Stimulated activated CD4-positive, alpha-beta T cell treated with anti-CD3 and anti-CD28 coated beads, TNF-alpha, amount 100 ng/mL, for 48 hours (primary cell): Measurements from ENCODE around the gene SDK2.
A peak's percentile ranks its signal among the peaks of the same experiment; 100 is the strongest.

ENCODE experiments used
- DNase-seq, 3 donors: peaks; one replicate each; pipeline ENCODE4 v3.0.0-alpha.2; 2020; ENCODE audit warnings: low read depth in 3 of 3

The SDK2 gene, protein sequence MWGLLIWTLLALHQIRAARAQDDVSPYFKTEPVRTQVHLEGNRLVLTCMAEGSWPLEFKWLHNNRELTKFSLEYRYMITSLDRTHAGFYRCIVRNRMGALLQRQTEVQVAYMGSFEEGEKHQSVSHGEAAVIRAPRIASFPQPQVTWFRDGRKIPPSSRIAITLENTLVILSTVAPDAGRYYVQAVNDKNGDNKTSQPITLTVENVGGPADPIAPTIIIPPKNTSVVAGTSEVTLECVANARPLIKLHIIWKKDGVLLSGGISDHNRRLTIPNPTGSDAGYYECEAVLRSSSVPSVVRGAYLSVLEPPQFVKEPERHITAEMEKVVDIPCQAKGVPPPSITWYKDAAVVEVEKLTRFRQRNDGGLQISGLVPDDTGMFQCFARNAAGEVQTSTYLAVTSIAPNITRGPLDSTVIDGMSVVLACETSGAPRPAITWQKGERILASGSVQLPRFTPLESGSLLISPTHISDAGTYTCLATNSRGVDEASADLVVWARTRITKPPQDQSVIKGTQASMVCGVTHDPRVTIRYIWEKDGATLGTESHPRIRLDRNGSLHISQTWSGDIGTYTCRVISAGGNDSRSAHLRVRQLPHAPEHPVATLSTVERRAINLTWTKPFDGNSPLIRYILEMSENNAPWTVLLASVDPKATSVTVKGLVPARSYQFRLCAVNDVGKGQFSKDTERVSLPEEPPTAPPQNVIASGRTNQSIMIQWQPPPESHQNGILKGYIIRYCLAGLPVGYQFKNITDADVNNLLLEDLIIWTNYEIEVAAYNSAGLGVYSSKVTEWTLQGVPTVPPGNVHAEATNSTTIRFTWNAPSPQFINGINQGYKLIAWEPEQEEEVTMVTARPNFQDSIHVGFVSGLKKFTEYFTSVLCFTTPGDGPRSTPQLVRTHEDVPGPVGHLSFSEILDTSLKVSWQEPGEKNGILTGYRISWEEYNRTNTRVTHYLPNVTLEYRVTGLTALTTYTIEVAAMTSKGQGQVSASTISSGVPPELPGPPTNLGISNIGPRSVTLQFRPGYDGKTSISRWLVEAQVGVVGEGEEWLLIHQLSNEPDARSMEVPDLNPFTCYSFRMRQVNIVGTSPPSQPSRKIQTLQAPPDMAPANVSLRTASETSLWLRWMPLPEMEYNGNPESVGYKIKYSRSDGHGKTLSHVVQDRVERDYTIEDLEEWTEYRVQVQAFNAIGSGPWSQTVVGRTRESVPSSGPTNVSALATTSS (N-terminal part only)

DNA sequence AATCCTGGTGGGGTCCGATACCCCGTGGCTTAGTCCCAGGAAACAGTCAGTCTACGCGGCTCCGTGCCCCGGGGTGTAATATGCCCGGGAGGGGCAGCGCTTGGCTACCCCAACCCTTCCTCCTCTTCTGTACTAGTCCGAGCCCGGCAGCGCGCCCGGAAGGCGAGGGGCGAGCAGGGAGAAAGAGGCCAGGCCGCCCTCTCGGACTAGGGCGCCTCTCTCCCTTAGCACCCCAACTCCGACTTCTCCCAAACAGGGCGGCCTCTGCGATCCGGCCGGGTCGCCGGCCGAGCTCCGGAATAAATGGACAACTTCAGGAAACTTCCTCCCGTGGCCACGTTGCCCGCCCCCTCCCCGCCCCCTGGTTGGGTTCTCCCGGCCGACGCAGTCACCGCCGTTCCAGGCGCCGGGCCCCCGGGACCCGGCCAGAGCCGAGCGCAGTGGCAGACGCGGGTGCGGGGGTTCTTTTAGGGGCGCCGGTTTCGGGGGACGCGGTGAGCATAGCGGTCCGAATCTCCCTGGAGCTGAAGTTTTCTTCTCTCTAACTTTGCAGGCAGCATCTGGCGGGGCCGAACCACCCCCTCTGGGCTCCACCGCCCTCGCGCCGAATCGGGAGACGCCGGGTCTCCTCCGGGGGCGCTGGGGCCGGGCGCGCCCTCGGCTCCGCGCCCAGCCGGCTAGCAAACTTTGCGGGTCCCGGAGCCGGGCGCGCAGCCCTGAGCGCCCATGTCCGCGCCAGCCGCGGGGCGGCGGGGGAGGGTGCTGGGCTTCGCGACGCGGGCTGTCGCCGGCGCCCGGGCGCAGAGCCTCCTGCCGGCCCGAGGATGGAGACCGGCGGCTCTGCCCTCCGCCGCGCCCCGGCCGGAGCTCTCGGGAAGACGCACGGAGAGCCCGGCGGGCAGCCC lies at the start of gene SDK2:
SDK2 (minus strand) TSS at position 301 of the 905 bp plus-strand sequence. CDS start 357 bp downstream, outside the sequence.
- DNase-seq, result peak in 1 of 3 donors; percentile 13

DNA sequence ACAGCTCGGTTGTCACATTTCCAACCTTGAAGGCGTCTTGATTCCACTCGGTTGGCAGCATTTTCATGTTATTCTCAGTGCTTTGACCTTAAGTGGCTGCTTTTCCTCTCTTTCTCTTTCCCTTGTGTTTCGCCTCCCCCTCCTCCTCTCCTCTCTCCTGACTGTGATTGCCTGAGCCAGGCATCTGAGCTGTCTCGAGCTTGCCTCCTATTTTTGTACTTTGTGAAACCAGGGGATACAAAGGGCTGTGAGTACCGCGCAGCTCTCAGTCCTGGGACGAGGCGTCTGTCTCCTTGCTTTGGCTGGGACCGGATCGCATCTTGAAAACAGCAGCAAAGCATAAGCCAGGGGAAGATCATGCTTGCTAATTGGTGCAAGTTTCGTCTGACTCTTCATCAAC lies 48.8 kb upstream of the SDK2 start:
- DNase-seq, result no peak

GRCh38 chr17:73691321-73691766 lies 47.1 kb upstream of the SDK2 start:
- DNase-seq, result no peak

DNA sequence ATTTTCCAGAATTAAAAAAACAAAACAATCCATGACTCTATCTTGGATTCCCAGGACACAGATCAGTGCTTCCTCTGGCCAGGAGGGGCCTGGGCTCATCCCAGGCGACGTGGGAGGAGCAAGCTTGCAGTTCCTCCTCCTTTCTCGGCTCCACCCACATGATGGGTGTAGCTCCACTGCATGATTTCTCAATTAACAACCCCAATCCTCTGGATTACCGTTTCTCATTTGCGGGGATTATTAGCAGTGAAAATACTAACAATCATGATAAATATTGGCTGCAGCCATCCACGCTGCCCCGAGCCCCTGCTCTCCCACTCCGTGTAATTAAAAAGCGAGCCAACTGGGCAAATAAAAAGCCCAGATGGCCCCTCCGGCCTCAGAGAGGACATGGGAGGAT lies 46.4 kb upstream of the SDK2 start:
- no peak for DNase-seq

- DNase-seq, result no peak
Observed at GRCh38 chr17:73689596-73690275, 45.5 kb upstream of the SDK2 start.

- DNase-seq, result no peak
Observed at GRCh38 chr17:73686961-73687360, 42.7 kb upstream of the SDK2 start.

GRCh38 chr17:73686126-73686525 lies 41.9 kb upstream of the SDK2 start:
- no peak for DNase-seq

DNA sequence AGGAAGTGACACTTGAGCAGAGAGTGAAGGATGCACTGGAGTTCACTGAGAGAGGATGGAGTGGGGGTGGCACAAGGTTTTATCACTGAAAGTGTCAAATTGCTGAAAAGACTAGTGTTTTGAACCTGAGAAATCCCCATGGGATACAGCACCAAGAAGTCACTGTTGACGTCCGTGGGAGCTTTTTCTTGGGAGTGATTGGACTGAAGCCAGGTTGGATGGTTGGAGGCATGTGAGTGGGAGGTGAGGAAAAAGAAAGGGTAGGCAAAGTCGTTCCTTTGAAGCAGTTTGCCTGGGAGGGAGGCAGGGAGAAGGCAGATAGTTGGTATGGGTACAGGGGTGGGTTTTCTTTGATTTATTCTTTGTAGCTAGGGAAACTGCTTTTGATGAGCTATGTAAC lies 39.9 kb upstream of the SDK2 start:
- DNase-seq, result no peak

- no peak for DNase-seq
Observed at GRCh38 chr17:73683771-73684170, 39.5 kb upstream of the SDK2 start.

- no peak for DNase-seq
Observed at GRCh38 chr17:73681946-73682345, 37.7 kb upstream of the SDK2 start.

DNA sequence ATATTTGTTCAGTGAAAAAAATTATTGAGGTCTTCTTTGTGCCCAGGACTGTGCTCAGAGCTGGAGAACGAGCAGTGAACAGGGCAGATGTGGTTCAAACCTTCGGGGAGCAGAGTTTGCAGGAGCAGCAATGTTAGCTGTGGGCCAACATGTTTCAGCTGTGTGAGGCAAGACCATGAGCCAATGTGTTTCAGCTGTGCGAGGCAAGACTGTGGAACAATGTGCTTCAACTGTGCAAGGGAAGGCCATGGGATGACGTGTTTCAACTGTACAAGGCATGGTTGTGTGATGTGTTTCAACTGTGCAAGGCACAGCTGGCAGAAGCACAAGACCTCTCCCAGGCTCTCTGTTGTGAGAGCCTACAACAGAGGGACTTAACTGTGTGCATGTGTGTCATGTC lies 35.2 kb upstream of the SDK2 start:
- no peak for DNase-seq

DNA sequence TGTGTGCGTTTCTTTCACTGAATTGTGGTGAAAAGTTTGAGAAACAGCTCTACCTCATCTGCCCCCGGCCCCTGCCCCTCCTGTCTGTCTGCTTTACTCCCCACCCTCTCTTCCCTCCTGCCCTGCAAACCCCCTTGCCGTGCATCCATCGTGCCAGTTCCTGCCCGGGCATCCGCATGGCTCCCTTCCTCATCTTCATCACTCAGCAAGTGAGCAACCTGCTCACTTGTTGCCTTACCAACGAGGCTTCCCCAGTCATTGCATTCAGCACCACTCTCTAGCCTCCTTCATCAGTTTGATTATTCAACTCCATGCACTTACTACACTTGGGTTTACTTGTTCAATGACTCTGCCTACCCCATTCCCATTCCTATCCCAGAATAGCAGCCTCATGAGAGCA lies 34.8 kb upstream of the SDK2 start:
- DNase-seq, result no peak

DNA sequence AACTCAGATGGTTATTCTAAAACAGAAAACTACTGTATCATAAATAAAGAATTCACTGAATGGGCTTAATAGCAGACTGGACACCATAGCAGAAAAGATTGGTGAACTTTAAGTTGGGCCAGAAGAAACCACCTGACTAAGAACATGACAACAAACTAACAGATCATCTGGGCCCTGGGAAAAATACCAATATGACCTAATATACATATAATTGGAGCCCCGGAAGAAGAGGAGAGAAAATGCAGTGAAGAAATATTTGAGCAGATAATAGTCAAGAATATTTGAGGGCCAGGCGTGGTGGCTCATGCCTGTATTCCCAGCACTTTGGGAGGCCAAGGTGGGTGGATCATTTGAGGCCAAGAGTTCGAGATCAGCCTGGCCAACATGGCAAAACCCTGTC lies 25.5 kb upstream of the SDK2 start:
- DNase-seq, result no peak

DNA sequence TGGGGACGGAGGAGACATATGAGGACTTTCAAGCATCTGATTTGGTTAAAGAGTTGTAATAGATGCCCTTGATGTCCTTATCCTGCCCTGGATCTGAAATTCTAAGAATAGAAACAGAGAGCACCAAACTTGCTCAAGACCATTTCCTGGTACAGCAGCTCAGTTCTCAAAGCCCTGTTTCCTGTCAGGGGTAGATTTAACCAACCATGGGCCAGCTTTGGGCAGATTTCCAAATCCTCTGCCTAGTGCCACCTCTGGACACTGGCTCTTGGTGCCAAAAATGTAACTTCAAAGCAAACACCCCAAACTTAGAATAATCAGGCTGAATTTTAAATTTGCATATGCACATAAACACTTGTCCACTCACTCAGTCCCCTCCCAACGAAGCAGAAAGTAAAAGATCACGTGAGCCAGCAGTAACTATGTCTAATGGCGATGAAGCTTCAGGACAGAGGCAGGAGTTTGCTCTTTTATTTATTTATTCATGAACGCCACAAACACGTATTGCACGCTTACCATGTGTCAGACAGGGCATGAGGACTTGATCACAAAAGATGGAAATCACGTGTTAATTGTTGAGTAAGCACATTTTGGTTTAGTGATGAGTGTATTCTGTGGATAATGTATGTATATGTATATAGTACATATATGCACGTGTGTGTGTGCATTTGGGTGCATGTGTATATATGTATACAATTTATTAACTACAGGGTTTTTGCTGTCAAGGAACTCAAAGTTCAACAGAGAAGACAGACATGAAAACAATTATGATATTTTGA lies 23.1 kb upstream of the SDK2 start:
- DNase-seq, result no peak

GRCh38 chr17:73663614-73664013 lies 19.4 kb upstream of the SDK2 start:
- no peak for DNase-seq

GRCh38 chr17:73660366-73660765 lies 16.1 kb upstream of the SDK2 start:
- no peak for DNase-seq

- no peak for DNase-seq
Observed at GRCh38 chr17:73658821-73659515, 14.7 kb upstream of the SDK2 start.

GRCh38 chr17:73657473-73658116 lies 13.3 kb upstream of the SDK2 start:
- DNase-seq, result peak in 1 of 3 donors; percentile 17
